ENCODE results near the gene MEMO1. TPM values are rescaled to one million over a fixed set of nuclear protein-coding genes. Genes with fewer than 3 reads are reported as not detected.

Gene MEMO1
- total RNA-seq, 1 experiment from 2014 or later = 54.6 TPM

DNA sequence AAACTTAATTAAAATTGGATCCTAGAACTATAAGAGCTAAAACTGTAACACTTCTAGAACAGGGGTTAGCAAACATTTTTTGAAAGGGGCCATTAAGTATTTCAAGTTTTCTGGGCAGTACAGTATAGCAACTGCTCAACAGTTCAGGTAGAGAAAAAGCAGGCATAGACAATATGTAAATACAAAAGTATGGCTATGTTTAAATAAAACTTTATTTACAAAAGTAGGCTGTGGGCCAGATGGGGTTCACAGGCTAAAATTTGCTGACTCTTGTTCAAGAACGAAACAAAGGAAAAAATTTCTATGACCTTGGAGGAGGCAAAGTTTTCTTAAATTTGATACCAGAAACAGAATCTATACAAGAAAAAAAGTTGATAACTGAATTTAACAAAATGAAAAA is 114.5 kb downstream of the MEMO1 start:
- H3K36me3 Mint-ChIP-seq (ENCODE audit: insufficient read depth, unreplicated experiment) = peaks cover 45% of the 10 kb centered on the region
- no TSS peak for BruUV-seq (replicated peaks)

DNA sequence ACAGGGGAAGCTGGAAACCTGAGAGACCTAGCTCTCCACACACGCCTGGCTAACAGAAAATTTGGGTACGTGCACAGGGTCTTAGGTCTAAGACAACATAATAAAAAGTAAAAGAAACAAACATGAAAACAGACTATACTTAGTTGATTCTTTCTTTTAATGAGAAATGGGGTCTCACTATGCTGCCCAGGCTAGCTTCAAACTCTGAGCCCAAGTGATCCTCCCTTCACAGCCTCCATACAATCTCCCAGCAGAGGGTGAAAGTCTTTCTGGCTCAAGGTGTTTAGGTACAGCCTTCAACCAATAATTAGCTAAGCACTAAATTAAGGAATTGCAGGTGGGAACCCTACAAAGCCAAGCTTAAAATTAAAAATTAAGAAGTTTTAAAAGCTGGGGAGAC is 116.2 kb downstream of the MEMO1 start:
- intact Hi-C loops (cut with micrococcal nuclease) = no loop called here
- DNase-seq (ENCODE audit: unreplicated experiment) = no peak
- BruUV-seq (replicated peaks) = no TSS peak
- no peak overlapping the region for H3K27ac Mint-ChIP-seq (ENCODE audit: low read depth, unreplicated experiment)
- H3K9me3 Mint-ChIP-seq (ENCODE audit: unreplicated experiment) = peaks cover 13% of the 10 kb centered on the region
- H3K4me3 Mint-ChIP-seq (ENCODE audit: unreplicated experiment) = no peak overlapping the region
- no peaks in the 10 kb centered on the region for H3K27me3 Mint-ChIP-seq (ENCODE audit: insufficient read depth, unreplicated experiment)
- TF ChIP-seq, protein P1, sequence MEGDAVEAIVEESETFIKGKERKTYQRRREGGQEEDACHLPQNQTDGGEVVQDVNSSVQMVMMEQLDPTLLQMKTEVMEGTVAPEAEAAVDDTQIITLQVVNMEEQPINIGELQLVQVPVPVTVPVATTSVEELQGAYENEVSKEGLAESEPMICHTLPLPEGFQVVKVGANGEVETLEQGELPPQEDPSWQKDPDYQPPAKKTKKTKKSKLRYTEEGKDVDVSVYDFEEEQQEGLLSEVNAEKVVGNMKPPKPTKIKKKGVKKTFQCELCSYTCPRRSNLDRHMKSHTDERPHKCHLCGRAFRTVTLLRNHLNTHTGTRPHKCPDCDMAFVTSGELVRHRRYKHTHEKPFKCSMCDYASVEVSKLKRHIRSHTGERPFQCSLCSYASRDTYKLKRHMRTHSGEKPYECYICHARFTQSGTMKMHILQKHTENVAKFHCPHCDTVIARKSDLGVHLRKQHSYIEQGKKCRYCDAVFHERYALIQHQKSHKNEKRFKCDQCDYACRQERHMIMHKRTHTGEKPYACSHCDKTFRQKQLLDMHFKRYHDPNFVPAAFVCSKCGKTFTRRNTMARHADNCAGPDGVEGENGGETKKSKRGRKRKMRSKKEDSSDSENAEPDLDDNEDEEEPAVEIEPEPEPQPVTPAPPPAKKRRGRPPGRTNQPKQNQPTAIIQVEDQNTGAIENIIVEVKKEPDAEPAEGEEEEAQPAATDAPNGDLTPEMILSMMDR (IDR thresholded peaks at IDR 0.05; ENCODE audit: unreplicated experiment) = no peak
- CTCF ChIA-PET = interaction anchor here (0.6 to 0.7 kb wide), 3 partner anchors 44 to 1880 kb away, joined by 3 read pairs; no protein-coding TSS in a partner anchor
- peaks cover 30% of the 10 kb centered on the region for H3K36me3 Mint-ChIP-seq (ENCODE audit: insufficient read depth, unreplicated experiment)
- H3K4me1 Mint-ChIP-seq (ENCODE audit: insufficient read depth, unreplicated experiment) = no peaks in the 10 kb centered on the region
- POLR2A ChIA-PET = interaction anchor here (0.6 kb wide), 1 partner anchor 70 kb away, joined by 4 read pairs; no protein-coding TSS in a partner anchor

More for the DNA sequence above, 114.5 kb downstream of the MEMO1 start:
- intact Hi-C loops (cut with micrococcal nuclease) = no loop called here
- Mint-ChIP-seq H3K4me3 (ENCODE audit: unreplicated experiment) (no peak overlapping the region), H3K9me3 (ENCODE audit: unreplicated experiment) (peaks cover 13% of the 10 kb centered on the region), H3K27ac (ENCODE audit: low read depth, unreplicated experiment) (no peak overlapping the region), H3K27me3 (ENCODE audit: insufficient read depth, unreplicated experiment) (no peaks in the 10 kb centered on the region), H3K4me1 (ENCODE audit: insufficient read depth, unreplicated experiment) (no peaks in the 10 kb centered on the region)
- TF ChIP-seq, protein P1 (IDR thresholded peaks at IDR 0.05; ENCODE audit: unreplicated experiment) = no peak
- DNase-seq (ENCODE audit: unreplicated experiment) = no peak
- ChIA-PET POLR2A (interaction anchor here (1.1 kb wide), 1 partner anchor 11 kb away, joined by 4 read pairs; no protein-coding TSS in a partner anchor), CTCF (no interaction called here)

- DNase-seq (ENCODE audit: unreplicated experiment) = no peak
- CTCF ChIA-PET = interaction anchor here (0.6 kb wide), 1 partner anchor 10 kb away, joined by 3 read pairs; no protein-coding TSS in a partner anchor
- no peak overlapping the region for H3K27ac Mint-ChIP-seq (ENCODE audit: low read depth, unreplicated experiment)
- no peak overlapping the region for H3K4me3 Mint-ChIP-seq (ENCODE audit: unreplicated experiment)
- no peaks in the 10 kb centered on the region for H3K4me1 Mint-ChIP-seq (ENCODE audit: insufficient read depth, unreplicated experiment)
- intact Hi-C loops (cut with micrococcal nuclease) = no loop called here
- H3K36me3 Mint-ChIP-seq (ENCODE audit: insufficient read depth, unreplicated experiment) = peaks cover 19% of the 10 kb centered on the region
- POLR2A ChIA-PET = no interaction called here
- no TSS peak for BruUV-seq (replicated peaks)
- TF ChIP-seq, protein P1 (IDR thresholded peaks at IDR 0.05; ENCODE audit: unreplicated experiment) = no peak
- no peaks in the 10 kb centered on the region for H3K27me3 Mint-ChIP-seq (ENCODE audit: insufficient read depth, unreplicated experiment)
- H3K9me3 Mint-ChIP-seq (ENCODE audit: unreplicated experiment) = peaks cover 5% of the 10 kb centered on the region
Measured at GRCh38 chr2:31893094-31893493, 117.7 kb downstream of the MEMO1 start.

- no peaks in the 10 kb centered on the region for H3K9me3 Mint-ChIP-seq (ENCODE audit: unreplicated experiment)
- TF ChIP-seq, protein P1 (IDR thresholded peaks at IDR 0.05; ENCODE audit: unreplicated experiment) = no peak
- H3K27ac Mint-ChIP-seq (ENCODE audit: low read depth, unreplicated experiment) = no peak overlapping the region
- CTCF ChIA-PET = interaction anchor here (0.5 to 0.6 kb wide), 2 partner anchors 13 to 1653 kb away, joined by 3 read pairs; no protein-coding TSS in a partner anchor
- POLR2A ChIA-PET = interaction anchor here (0.7 kb wide), 1 partner anchor 326 kb away, joined by 3 read pairs; no protein-coding TSS in a partner anchor
- intact Hi-C loops (cut with micrococcal nuclease) = loop anchor here (10.0 kb wide), 1 partner anchor 116 kb away; no protein-coding TSS in a partner anchor
- H3K27me3 Mint-ChIP-seq (ENCODE audit: insufficient read depth, unreplicated experiment) = no peaks in the 10 kb centered on the region
- no peaks in the 10 kb centered on the region for H3K4me1 Mint-ChIP-seq (ENCODE audit: insufficient read depth, unreplicated experiment)
- no TSS peak for BruUV-seq (replicated peaks)
- no peak for DNase-seq (ENCODE audit: unreplicated experiment)
- no peak overlapping the region for H3K4me3 Mint-ChIP-seq (ENCODE audit: unreplicated experiment)
- H3K36me3 Mint-ChIP-seq (ENCODE audit: insufficient read depth, unreplicated experiment) = peaks cover 8% of the 10 kb centered on the region
Measured at GRCh38 chr2:31889044-31889443, 121.8 kb downstream of the MEMO1 start.

Data from MCF 10A (cell line).